Astrocyte (in vitro differentiated cells and primary cell): ENCODE measurements around the gene ALPL.

Source experiments
- CTCF ChIP-seq: IDR thresholded peaks from 2 replicates; pipeline ENCODE4 v1.5.1; 2011; ENCODE audit warnings: low read depth, mild to moderate bottlenecking, inconsistent platforms, low read length, moderate library complexity; ENCODE audit not compliant: insufficient read depth
- EZH2 ChIP-seq: IDR thresholded peaks from 2 replicates; pipeline ENCODE4 v1.6.1; 2012; ENCODE audit warnings: mild to moderate bottlenecking, low read length, inconsistent platforms; ENCODE audit not compliant: insufficient read depth

- TF ChIP-seq CTCF (peak; percentile 2), EZH2 (no peak)
Measured at GRCh38 chr1:21539933-21540332, 30.7 kb downstream of the ALPL start.
